ENCODE measurements around the gene RPL27. TPM values are rescaled to one million over a fixed set of nuclear protein-coding genes. Genes with fewer than 3 reads are reported as not detected.

RPL27 gene
- total and polyA plus RNA-seq, 4 donors = 188 to 928 (median 442) TPM

- TF ChIP-seq SP1 (IDR thresholded peaks at IDR 0.05) (no peak), EGR1 (IDR thresholded peaks at IDR 0.05; ENCODE audit: low read depth in 2 of 2) (no peak), RAD21 (IDR thresholded peaks at IDR 0.05) (no peak), TAF1 (conservative IDR thresholded peaks at IDR 0.05) (no peak), RXRA (IDR thresholded peaks at IDR 0.05) (no peak), REST (IDR thresholded peaks at IDR 0.05) (no peak), FOXA1 (IDR thresholded peaks at IDR 0.05) (no peak), YY1 (IDR thresholded peaks at IDR 0.05) (no peak), HNF4G (IDR thresholded peaks at IDR 0.05) (no peak), NR2F2 (IDR thresholded peaks at IDR 0.05) (no peak), HNF4A (conservative IDR thresholded peaks at IDR 0.05) (no peak), GABPA (IDR thresholded peaks at IDR 0.05 in 1 of 2, conservative IDR thresholded peaks at IDR 0.05 in 1 of 2) (no peak), CTCF (IDR thresholded peaks at IDR 0.05; ENCODE audit: low read depth, low read length, missing input control) (no peak), JUND (IDR thresholded peaks at IDR 0.05) (no peak)
- TF ChIP-seq, protein P1, sequence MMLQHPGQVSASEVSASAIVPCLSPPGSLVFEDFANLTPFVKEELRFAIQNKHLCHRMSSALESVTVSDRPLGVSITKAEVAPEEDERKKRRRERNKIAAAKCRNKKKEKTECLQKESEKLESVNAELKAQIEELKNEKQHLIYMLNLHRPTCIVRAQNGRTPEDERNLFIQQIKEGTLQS (IDR thresholded peaks at IDR 0.05) = no peak
- no peak overlapping the region for H3K27ac ChIP-seq (ENCODE audit: low read depth in 1 of 2, low read length in 2 of 2)
- DNase-seq (ENCODE audit: low spot score) = no peak
- WGBS = 65% methylated on average over 6 of the region's 6 CpGs
- no peaks in the 10 kb centered on the region for H3K36me3 ChIP-seq (ENCODE audit: control insufficient read depth in 4 of 4, insufficient read depth in 3 of 4, low read depth in 1 of 4, low read length in 3 of 4)
- H3K4me3 ChIP-seq (ENCODE audit: low read depth in 1 of 3, low read length in 3 of 3) = no peak overlapping the region
- H3K9ac ChIP-seq (ENCODE audit: low read depth in 1 of 2, low read length in 2 of 2) = no peak overlapping the region
- H3K4me1 ChIP-seq (ENCODE audit: control insufficient read depth in 4 of 4, insufficient read depth in 4 of 4, low read length in 3 of 4) = peaks cover 4 to 16% (median 8%) of the 10 kb centered on the region in 4 donors
- no peaks in the 10 kb centered on the region for H3K27me3 ChIP-seq (ENCODE audit: control insufficient read depth in 4 of 4, insufficient read depth in 4 of 4, low read length in 3 of 4)
- no peaks in the 10 kb centered on the region for H3K9me3 ChIP-seq (ENCODE audit: control insufficient read depth in 4 of 4, low read length in 3 of 4)
Observed at GRCh38 chr17:43030137-43030767, 32.0 kb downstream of the RPL27 start.

DNA sequence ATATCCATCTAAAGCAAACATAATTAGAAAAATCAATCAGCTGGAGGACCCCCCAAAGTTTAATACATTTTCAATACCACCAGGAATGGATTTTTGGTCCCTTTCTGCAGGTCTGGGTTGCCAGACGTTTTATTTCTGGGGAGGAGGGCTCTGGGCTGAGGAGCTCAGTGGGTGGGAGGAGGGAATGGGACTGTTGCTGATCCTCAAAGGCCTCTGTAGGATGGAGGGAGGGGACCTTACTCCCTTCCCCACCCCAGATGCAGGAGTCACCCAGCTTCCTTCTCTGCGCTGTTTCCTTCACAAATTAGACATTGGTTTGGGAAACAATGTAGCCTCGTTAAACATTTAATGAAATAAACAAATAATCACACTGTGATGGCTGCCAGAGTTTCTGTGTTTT is 33.4 kb downstream of the RPL27 start:
- no peak for TF ChIP-seq HNF4A (conservative IDR thresholded peaks at IDR 0.05)
- TF ChIP-seq, protein P2, sequence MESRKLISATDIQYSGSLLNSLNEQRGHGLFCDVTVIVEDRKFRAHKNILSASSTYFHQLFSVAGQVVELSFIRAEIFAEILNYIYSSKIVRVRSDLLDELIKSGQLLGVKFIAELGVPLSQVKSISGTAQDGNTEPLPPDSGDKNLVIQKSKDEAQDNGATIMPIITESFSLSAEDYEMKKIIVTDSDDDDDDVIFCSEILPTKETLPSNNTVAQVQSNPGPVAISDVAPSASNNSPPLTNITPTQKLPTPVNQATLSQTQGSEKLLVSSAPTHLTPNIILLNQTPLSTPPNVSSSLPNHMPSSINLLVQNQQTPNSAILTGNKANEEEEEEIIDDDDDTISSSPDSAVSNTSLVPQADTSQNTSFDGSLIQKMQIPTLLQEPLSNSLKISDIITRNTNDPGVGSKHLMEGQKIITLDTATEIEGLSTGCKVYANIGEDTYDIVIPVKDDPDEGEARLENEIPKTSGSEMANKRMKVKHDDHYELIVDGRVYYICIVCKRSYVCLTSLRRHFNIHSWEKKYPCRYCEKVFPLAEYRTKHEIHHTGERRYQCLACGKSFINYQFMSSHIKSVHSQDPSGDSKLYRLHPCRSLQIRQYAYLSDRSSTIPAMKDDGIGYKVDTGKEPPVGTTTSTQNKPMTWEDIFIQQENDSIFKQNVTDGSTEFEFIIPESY (IDR thresholded peaks at IDR 0.05) = no peak
- no peak for TF ChIP-seq YY1 (IDR thresholded peaks at IDR 0.05)
- TF ChIP-seq FOXA1 (IDR thresholded peaks at IDR 0.05) = no peak
- TF ChIP-seq, protein P1 (IDR thresholded peaks at IDR 0.05) = no peak
- TF ChIP-seq HNF4G (IDR thresholded peaks at IDR 0.05) = no peak
- TF ChIP-seq TAF1 (conservative IDR thresholded peaks at IDR 0.05) = no peak
- TF ChIP-seq NR2F2 (IDR thresholded peaks at IDR 0.05) = no peak
- TF ChIP-seq, protein P3, sequence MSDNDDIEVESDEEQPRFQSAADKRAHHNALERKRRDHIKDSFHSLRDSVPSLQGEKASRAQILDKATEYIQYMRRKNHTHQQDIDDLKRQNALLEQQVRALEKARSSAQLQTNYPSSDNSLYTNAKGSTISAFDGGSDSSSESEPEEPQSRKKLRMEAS (IDR thresholded peaks at IDR 0.05) = no peak
- no peak for TF ChIP-seq JUND (IDR thresholded peaks at IDR 0.05)
- TF ChIP-seq SP1 (IDR thresholded peaks at IDR 0.05) = no peak
- no peak for TF ChIP-seq EGR1 (IDR thresholded peaks at IDR 0.05; ENCODE audit: low read depth in 2 of 2)
- no peak for TF ChIP-seq GABPA (IDR thresholded peaks at IDR 0.05 in 1 of 2, conservative IDR thresholded peaks at IDR 0.05 in 1 of 2)
- 85% methylated on average over 3 of the region's 3 CpGs for WGBS
- no peaks in the 10 kb centered on the region for H3K27me3 ChIP-seq (ENCODE audit: control insufficient read depth in 4 of 4, insufficient read depth in 4 of 4, low read length in 3 of 4)
- H3K4me1 ChIP-seq (ENCODE audit: control insufficient read depth in 4 of 4, insufficient read depth in 4 of 4, low read length in 3 of 4) = peaks cover 4 to 16% (median 8%) of the 10 kb centered on the region in 4 donors
- no peak overlapping the region for H3K9ac ChIP-seq (ENCODE audit: low read depth in 1 of 2, low read length in 2 of 2)
- no peak overlapping the region for H3K4me3 ChIP-seq (ENCODE audit: low read depth in 1 of 3, low read length in 3 of 3)
- no peaks in the 10 kb centered on the region for H3K9me3 ChIP-seq (ENCODE audit: control insufficient read depth in 4 of 4, low read length in 3 of 4)
- H3K27ac ChIP-seq (ENCODE audit: low read depth in 1 of 2, low read length in 2 of 2) = no peak overlapping the region
- no peaks in the 10 kb centered on the region for H3K36me3 ChIP-seq (ENCODE audit: control insufficient read depth in 4 of 4, insufficient read depth in 3 of 4, low read depth in 1 of 4, low read length in 3 of 4)
- no peak for DNase-seq (ENCODE audit: low spot score)
